ENCODE data around the gene MBTPS1.
A peak's percentile ranks its signal among the peaks of the same experiment; 100 is the strongest.

MBTPS1 gene

DNA sequence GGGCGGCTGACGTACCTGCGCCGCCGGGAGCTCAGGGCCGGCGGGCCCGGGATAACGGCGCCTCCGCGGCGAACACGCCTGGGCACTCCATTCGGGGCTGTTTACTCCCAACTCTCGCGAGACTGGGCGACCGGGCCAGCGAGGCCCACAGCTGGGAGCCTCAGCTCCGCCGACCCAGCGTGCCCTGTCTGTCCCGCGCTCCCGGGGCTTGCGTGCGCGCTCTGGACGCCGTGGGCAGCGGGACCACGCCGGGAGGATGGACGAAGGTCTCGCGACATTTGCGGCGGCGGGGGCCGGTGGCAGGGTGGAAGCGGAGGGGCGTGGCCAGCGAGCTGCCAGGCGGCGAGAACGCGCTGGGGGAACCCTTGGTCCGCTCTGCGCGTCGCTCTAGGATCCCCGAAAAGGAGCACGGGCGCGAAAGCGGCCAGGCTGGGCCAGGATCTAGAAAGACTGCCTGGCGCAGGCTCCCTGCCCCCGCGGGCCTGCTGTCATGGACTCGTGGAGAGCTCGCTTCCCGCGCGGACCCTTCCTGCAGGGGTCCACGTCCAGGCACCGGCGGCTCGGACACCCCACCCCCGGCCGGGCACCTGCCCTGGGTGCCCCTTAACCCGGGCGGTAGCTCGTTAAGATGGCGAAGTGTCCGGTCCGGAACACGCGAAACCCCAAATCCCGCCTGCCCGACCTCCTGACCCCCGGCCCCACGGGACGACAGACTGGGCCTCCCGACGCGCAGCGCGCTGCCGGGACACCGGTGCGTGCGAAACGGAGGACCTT lies at the start of gene MBTPS1:
Gene MBTPS1, minus strand, starts transcription at position 223 of the 774 bp plus-strand sequence. CDS start 15,159 bp downstream, outside the sequence.
- peak; percentile 90 for DNase-seq

DNA sequence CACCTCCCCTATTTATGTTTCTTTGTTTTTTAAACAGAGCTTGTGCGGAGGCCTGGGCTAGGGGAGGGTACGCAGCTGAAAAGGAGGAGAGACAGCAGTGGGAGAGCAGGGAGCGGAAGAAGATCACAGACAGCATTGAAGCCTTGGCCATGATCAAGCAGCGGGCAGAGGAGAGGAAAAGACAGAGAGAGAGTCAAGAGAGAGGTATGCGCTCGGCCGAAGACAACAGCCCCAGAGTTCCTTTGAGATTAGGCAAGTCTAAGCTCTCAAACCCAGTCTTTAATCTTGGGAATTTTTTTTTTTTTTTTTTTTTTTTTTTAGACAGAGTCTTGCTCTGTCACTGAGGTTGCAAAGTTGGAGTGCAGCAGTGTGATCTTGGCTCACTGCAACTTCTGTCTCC lies 49.0 kb upstream of the MBTPS1 start:
- no peak for DNase-seq

DNA sequence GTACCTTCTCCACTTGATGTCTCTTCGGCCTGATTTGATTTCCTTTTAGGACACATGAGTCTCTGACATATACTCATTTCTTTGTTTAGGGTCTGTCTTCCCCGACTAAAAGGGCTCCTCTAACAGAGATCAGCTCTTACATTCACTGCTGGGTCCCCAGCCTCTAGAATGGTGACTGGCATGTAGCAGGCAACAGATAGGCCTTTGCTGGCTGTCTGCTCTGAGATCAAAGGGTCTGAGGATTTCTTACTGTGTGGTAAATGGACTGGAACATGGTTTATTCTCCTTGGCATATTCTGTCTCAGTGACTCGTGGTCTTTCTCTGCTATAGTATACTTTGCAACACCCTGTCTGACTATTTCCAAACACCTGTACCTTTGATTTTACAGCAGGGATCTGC lies 45.1 kb upstream of the MBTPS1 start:
- no peak for DNase-seq

DNA sequence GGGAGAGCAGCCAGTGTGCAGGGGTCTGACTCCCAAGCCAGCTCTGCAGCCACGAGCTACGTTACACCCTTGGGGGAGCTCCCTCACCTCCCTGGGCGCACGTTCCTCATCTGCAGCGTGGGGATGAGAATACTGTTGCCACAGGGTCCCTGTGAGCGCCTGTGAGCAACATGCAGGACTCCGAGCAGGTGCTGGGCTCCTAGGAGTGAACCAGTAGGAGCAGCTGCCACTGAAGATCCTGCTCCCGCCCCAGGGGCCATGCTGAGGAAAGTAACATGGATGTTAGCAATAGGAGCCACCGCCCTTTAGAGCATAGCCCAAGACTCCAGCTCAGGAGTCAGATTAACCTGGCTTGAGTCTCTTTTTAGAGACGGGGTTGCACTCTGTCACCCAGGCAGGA lies 44.3 kb upstream of the MBTPS1 start:
- no peak for DNase-seq

DNA sequence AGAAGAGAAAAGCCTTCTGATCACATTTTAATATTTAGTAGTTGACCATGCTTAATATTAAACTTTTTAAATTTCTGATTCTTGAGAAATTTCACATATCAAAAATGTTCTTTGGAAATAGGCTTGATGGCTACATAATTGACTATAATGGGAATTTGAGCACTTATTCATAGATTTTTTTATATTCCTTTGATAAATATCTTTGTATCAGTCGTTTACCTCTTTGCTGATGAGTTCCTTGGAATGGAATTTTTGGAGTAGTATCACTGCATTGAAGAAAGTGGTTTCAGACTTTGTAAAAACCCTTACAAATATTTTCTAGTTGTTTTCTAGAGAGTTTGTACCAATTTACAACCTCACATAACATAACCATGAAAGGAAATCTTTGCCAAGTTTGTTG lies 43.1 kb upstream of the MBTPS1 start:
- DNase-seq, result no peak

DNA sequence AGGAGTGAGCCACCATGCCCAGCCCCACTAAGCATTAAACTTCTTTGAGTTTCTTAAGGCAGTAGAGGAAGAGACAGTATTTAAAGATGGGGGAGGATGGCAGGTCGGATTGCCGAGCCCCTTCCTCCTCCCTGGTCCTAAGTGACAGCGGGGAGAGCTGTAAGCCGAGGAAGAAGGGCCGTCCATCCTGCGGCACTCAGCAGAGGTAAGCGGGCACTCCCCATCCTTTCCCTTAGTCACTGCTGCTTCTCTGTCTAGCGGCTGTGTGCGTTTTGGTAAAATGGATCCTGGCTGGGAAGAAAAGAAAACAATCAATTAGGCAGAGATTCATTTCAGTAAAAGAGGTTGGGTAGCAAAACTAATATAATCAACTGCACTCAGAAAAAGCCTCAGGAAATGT lies 42.3 kb upstream of the MBTPS1 start:
- DNase-seq, result no peak

DNA sequence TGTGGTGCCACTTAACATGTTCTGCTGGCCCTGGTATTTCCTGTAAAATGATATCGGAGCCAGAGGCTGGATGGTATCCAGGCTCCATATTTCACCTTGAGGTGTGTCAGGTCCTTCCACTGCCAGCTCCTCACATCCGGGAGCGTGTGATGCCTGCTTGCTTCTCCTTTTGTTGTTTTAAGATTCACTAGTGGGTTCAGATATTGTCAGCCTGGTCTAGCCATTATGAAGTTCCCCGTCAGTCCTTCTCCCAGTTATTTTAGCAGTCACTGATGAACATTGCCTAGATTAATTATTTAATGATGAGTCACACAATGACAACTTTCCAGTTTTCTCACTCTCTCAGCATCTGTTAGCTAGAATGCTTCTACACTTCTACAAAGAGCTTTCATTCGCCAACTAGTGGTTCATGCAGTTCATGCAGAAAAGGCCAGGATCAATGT lies 39.6 kb upstream of the MBTPS1 start:
- no peak for DNase-seq

DNA sequence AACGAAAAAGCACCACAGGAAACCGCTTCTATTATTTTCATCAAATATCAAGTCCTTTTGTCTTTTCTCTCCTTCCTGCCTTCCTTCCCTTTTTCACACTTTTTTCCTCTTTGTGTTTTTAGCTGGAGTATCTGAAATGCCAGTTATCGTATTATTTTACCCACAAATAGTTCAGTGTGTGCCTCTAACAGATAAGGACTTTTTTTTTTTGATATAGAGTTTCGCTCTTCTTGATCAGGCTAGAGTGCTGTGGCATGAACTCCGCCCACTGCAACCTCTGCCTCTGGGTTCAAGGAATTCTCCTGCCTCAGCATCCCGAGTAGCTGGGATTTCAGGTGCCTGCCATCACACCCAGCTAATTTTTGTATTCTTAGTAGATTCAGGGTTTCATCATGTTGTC lies 39.0 kb upstream of the MBTPS1 start:
- no peak for DNase-seq

DNA sequence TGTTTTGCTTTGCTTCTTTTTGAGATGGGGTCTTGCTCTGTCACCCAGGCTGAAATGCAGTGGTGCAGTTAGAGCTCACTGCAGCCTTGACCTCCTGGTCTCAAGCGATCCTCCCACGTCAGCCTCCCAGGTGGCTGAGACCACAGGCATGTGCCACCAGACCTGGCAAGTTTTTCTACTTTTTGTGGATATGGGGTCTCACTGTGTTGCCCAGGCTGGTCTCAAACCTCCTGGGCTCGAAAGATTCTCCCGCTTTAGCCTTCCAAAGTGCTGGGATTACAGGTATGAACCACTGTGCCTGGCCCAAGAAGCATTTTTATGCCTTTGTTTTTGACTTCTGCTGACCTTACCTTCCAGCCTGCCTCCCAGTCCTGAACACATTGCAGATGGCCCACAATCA lies 38.5 kb upstream of the MBTPS1 start:
- DNase-seq, result no peak

DNA sequence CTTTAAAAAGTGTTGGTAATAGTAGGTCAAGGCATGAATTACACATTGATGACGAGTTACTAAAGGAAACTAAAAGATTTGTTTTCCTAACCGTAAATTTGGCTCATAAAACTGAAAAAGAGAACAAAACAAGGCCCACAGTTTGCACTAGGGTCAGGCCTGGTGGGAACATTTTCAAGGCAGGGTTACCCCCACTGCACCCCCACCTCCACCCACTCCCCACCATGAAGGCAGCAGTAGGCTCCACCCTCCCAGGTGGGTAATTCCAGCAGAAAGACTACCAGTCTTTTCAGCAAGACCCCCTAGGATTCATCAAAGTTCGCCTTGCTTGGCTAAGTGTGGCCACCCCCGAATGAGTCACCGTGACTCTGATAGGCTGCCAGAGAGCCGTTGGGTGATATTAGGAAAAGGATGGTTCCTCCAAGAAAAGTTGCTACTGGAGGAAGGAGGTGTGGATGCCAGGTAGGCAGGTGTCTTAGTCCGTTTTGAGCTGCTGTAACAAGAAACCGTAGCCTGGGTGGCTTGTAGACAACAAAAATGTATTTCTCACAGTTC lies 37.0 kb upstream of the MBTPS1 start:
- DNase-seq, result no peak

DNA sequence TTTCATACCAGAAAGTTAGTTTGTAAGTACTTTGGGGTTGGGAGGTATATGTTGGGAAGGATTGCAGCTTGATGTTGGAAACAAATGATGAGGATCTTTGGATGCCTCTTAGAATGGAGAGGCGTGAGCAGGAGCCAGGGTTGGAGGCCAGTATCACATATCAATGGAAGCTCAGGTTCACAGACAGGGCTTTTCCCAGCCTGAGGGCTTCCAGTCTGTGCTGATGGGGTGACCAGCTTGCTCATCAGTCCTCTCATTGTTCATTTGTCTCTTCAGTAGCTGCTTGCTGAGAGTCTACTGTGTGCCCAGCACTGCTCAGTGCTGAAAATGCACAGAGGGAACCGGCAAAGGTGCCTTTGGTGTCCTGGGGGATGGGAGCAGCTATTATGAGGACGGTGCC lies 34.2 kb upstream of the MBTPS1 start:
- no peak for DNase-seq

DNA sequence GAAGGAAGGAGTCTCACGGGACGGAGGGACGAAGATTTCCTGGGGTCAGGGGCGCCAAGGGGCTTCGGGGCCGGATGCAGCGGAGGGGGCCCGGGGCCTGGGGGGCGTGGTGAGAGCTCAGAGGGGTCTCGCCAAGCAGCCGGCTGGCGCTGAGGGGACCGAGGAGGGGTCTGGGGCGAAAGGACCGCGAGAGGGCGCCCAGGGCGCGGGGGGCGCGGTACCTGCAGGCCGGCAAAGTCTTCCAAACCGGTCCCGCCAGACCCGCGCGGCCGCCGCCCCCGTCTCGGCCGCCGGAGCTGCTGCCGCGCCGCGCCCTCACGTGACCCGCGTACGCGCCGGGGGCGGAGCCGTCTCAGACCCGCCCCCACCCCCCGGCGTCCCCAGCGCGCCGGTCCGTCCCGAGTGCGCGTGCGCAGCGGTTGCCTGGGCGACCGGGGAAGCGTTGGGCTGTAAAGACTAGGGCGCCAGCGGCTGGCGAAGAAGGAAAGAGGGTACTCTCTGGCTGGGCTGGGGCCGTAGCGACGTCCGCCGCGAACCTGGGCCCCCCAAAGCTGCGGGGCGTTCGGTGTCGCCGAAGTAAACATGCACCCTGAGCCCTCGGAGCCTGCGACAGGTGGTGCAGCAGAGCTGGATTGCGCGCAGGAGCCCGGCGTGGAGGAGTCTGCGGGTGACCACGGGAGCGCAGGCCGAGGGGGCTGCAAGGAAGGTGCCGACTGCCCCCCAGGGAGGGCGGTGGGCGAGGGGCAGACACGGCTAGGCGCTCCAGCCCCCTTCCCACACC lies 28.3 kb upstream of the MBTPS1 start, which contains the start of the genes DNAAF1 and HSDL1:
Gene DNAAF1, plus strand, starts transcription at position 450 of the 781 bp plus-strand sequence. Its CDS starts 133 bp downstream, at position 583.
Gene HSDL1, minus strand, starts transcription at position 319 of the 781 bp plus-strand sequence. CDS start 13,856 bp downstream, outside the sequence.
- DNase-seq, result peak; percentile 63

DNA sequence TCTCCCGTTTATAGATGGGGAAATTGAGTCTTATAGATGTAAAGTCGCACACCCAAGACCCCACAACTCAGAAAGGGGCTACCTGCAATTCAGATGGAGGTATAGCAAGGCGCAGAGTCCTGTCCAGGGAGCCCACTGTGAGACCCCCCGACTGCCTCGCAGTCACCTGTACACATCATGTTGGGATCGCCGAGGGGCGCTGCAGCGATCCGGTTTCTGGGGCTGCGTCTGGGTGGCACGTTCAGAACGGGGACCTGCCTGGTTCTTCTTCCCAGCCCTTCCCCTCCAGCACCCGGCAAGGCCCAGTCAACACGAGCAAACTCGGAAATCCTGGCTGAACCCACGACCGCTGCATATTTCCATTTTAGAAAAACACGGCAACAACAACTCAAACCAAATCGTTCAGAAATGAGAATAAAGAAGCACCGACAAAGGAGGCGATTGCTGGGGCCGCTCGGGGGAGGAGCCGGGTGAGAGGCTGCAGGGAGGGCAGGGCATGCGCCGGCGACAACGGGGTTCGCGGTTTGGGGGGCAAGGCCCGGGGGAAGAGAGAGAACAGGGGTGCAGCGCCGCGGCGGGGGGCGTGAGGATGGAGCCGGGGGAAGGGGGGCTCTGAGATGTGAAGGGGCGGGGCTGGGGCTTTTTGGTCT lies 27.6 kb upstream of the MBTPS1 start:
- DNase-seq, result no peak

DNA sequence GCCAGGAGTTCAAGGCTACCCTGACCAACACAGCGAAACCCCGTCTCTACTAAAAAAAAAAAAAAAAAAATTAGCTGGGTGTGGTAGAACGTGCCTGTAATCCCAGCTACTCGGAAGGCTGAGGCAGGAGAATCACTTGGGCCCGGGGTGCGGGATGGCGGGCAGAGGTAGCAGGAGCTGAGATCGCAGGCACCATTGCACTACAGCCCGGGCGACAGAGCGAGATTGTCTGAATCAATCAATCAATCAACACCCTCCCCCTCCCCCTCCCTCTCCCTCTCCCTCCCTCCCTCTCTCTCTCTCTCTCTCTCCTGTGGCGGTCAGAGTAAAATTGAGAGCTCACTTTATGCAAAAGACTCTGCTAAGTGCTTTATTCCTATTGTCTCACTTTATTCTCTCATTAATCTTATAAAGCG lies 27.1 kb upstream of the MBTPS1 start:
- no peak for DNase-seq

DNA sequence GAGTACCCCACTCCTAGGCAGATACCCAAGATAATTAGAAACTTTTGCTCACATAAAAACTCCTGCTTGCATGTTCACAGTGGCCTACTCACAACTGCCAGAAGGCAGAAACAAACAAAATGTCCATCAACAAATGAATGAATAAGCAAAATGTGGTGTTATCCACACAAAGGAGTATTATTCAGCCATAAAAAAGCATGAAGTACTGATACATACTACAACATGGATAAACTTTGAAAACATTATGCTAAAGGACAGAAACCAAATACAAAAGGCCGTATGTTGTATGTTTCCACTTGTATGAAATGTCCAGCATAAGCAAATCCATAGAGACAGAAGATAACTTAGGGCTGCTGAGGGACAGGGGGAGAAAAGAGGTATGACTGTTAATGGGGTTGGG lies 26.3 kb upstream of the MBTPS1 start:
- no peak for DNase-seq

DNA sequence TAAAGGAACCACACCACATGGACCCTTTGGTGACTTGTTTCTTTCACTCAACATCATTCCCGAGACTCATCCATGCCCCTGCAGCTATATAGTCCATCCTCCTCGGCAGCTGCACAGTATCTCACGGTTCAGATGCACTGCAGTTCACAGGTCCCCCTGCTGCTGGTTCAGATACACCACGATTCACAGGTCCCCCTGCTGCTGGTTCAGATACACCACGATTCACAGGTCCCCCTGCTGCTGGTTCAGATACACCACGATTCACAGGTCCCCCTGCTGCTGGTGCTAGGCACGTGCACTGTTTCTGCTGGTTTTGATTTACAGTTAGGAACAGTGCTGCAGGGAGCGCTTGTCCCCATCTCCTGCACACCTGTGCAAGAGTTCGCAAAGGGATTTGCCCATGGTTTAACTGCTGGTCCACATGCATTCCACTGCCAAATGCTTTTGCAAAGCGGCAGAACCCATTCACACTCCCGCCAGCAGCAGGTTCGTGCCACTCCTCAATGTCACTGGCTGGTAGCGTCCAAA lies 24.5 kb upstream of the MBTPS1 start:
- no peak for DNase-seq

DNA sequence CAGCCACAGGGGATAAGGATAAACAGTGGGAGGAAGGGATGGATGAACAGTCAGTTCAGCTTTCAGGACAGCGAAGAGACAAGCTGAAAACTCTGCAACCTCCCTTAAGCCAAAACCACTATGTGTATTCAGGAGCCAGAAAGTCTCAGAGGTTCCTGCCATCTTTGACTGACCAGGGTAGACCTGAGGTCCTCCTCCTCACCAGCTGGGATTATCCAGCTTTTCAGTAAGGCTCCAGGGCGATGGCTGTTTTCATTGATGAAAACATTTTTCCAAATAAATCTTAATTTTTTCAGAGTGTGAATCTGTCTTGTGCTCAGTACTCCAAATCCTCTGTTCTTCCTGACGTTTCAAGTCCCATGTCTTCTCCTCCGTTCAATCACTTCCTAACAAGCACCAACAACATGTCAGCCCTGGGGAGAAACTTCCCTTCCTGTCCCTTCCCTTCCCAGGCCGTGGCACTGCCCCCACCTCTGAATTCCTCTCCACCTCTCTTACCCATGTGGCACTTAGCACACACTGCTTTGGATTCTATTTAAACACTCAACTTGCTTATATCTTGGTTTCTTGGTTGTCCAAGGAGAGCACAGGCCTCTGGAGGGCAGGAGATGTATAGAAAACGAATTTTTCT lies 23.0 kb upstream of the MBTPS1 start:
- no peak for DNase-seq

DNA sequence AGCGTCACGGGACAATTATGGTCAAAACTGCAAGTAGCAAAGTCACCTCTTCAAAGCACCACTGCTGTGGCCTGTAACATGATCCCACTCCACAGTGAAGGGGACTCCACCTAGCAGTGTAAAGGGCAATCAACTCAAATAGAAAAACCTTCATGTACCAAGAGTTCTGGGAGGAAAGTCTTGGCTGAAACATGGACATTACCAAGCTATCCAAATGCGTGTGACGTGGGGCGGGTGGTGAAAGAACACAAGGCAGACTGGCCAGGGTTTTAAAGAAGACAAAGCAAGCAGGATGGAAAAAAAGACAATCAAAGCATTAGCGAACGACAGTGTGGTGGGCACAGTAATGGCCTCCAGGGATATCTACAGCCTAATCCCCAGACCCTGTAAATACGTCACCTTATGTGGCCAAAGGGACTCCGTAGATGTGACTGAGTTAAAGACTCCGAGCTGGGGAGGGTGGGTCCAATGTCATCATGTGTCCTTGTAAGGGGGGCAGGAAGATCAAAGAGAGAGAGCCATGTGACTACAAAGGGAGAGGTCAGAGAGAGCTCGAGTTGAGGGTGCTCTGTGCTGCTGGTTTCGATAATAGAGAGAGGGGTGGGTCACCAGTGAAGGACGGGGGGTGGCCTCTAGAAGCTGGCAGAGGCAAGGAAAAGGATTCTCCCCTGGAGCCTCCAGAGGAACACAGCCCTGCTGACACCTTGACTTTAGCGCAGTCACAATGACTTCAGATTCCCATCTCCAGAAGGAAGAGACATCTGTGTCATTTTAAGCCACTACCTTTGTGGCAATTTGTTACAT lies 22.3 kb upstream of the MBTPS1 start:
- DNase-seq, result no peak

DNA sequence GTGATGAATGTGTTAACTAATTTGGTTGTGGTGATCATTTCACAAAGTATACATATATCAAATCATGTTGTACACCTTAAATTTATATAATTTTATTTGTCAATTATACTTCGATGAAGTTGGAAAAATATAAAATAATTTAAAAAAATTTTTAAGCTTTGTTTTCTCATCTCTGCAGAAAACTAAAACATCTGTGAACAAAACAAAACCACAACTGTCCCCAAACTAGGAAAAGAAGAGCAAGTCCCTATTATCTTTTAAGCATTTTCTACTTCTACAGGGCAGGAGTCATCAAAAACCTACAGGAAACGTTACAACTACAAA lies 21.7 kb upstream of the MBTPS1 start:
- no peak for DNase-seq

DNA sequence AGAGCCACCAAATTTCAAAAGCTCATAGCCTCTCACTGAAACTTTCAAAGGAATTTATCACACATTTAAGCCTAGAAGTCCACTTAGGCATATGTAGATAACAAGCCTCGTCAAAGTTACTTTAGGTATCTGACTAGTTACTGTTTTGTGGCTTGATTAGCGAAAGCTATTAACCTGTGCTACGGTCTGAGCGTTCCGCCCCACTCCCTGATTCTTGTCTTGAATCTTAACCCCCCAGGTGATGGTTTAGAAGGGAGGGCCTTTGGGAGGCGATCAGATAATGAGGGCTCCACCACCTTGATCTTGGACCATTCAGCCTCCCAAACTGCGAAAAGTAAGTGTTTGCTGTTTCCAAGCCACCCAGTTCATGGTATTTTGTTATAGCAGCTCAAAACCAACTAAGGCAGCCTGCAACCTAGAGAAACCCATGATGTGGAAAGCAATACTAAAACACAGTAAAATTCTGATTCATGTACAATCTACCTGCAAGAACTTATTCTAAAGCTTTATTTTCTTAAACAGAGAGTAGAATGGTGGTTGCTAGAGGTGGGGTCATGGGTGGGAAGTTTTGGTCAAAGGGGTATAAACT lies 21.1 kb upstream of the MBTPS1 start:
- DNase-seq, result no peak

DNA sequence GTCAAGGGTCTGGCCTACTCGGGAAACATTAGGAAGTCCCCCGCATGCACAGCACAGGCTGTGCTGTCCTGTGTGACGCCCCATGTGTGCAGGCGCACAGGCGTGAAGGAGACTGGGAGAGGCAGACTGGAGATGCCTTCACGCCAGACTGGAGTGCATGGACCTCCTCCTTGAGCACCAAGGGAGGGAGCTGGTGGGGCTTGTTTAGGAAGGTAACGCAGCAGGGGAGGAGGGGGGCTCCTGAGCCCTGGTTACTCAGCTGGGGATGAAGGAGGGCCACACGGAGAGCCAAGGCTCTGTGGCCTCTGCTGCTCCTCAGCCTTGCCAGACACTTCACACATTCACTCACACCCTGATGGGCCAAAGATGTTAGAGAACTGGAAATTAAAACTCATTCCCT lies 20.5 kb upstream of the MBTPS1 start:
- DNase-seq, result no peak
